Neuronal stem cell (in vitro differentiated cells): Measurements from ENCODE around the gene COL2A1.

Experiments
- DNase-seq: peaks from one replicate; pipeline ENCODE4 v3.0.0-alpha.2; 2013; ENCODE audit warnings: low spot score
- H2AFZ ChIP-seq: one replicate; pipeline ENCODE4 v1.6.1; 2013; ENCODE audit warnings: mild to moderate bottlenecking, low read length, inconsistent platforms
- H2AK5ac ChIP-seq: 2 replicates; pipeline ENCODE4 v1.6.1; 2013; ENCODE audit warnings: low read depth, mild to moderate bottlenecking, inconsistent platforms, low read length, moderate library complexity, mixed read lengths
- H2BK120ac ChIP-seq: 2 replicates; pipeline ENCODE4 v1.6.1; 2013; ENCODE audit warnings: low read depth, mild to moderate bottlenecking, inconsistent platforms, low read length, moderate library complexity, mixed read lengths
- H2BK12ac ChIP-seq: one replicate; pipeline ENCODE4 v1.6.1; 2013; ENCODE audit warnings: low read length, inconsistent platforms
- H2BK15ac ChIP-seq: 2 replicates; pipeline ENCODE4 v1.6.1; 2013; ENCODE audit warnings: mild to moderate bottlenecking, low read length, inconsistent platforms, mixed read lengths
- H2BK5ac ChIP-seq: one replicate; pipeline ENCODE4 v1.6.1; 2013; ENCODE audit warnings: inconsistent platforms, mild to moderate bottlenecking, low read length, moderate library complexity
- H3K14ac ChIP-seq: one replicate; pipeline ENCODE4 v1.6.1; 2013; ENCODE audit warnings: low read length, inconsistent platforms
- H3K18ac ChIP-seq: 2 replicates; pipeline ENCODE4 v1.6.1; 2013; ENCODE audit warnings: low read length, inconsistent platforms
- H3K23ac ChIP-seq: 2 replicates; pipeline ENCODE4 v1.6.1; 2013; ENCODE audit warnings: low read depth, mild to moderate bottlenecking, mixed read lengths, low read length, inconsistent platforms; ENCODE audit not compliant: poor library complexity
- H3K27ac ChIP-seq: replicated peaks from 3 replicates; pipeline ENCODE4 v1.5.1; 2013; ENCODE audit warnings: low read length, inconsistent platforms
- H3K27me3 ChIP-seq, 3 experiments: 2 replicates each; pipeline ENCODE4 v1.6.1; 2013; ENCODE audit warnings: low read length in 3 of 3, mild to moderate bottlenecking in 2 of 3, inconsistent platforms in 1 of 3, low read depth in 1 of 3, mixed read lengths in 1 of 3, moderate library complexity in 1 of 3; ENCODE audit not compliant: control insufficient read depth in 3 of 3, insufficient read depth in 3 of 3
- H3K36me3 ChIP-seq, 2 donors: replicated peaks in 1 of 2; 2 replicates each; pipeline ENCODE4 v1.6.1; 2013; ENCODE audit warnings: low read length in 2 of 2; ENCODE audit not compliant: control insufficient read depth in 2 of 2, insufficient read depth in 2 of 2
- H3K4ac ChIP-seq: 2 replicates; pipeline ENCODE4 v1.6.1; 2013; ENCODE audit warnings: inconsistent platforms, mild to moderate bottlenecking, low read length, moderate library complexity
- H3K4me1 ChIP-seq, 2 donors: 1 replicate in 1 of 2; 2 replicates in 1 of 2; pipeline ENCODE4 v1.6.1; 2013; ENCODE audit warnings: low read length in 2 of 2, low read depth in 1 of 2; ENCODE audit not compliant: control insufficient read depth in 2 of 2, insufficient read depth in 1 of 2
- H3K4me2 ChIP-seq: one replicate; pipeline ENCODE4 v1.6.1; 2013; ENCODE audit warnings: mild to moderate bottlenecking, low read length, inconsistent platforms; ENCODE audit not compliant: insufficient read depth, poor library complexity, severe bottlenecking
- H3K4me3 ChIP-seq, 2 donors: 2 replicates each; pipeline ENCODE4 v1.5.1; 2013; ENCODE audit warnings: low read length in 2 of 2, mild to moderate bottlenecking in 2 of 2, inconsistent platforms in 1 of 2, moderate library complexity in 1 of 2
- H3K79me1 ChIP-seq: one replicate; pipeline ENCODE4 v1.6.1; 2013; ENCODE audit warnings: low read depth, mild to moderate bottlenecking, inconsistent platforms, low read length, moderate library complexity
- H3K9ac ChIP-seq: one replicate; pipeline ENCODE4 v1.6.1; 2013; ENCODE audit warnings: mild to moderate bottlenecking, low read depth, low read length, inconsistent platforms; ENCODE audit not compliant: poor library complexity
- H3K9me3 ChIP-seq, 2 donors: replicated peaks in 1 of 2; 2 replicates each; pipeline versions ENCODE3 to v1.6.1; 2013; ENCODE audit warnings: low read length in 2 of 2, mild to moderate bottlenecking in 2 of 2, inconsistent platforms in 1 of 2, low read depth in 1 of 2, mixed read lengths in 1 of 2, moderate library complexity in 1 of 2; ENCODE audit not compliant: control insufficient read depth in 2 of 2, insufficient read depth in 1 of 2
- H4K8ac ChIP-seq: one replicate; pipeline ENCODE4 v1.6.1; 2013; ENCODE audit warnings: low read depth, mild to moderate bottlenecking, inconsistent platforms, low read length, moderate library complexity
- H4K91ac ChIP-seq: one replicate; pipeline ENCODE4 v1.6.1; 2013; ENCODE audit warnings: low read length, low read depth, mild to moderate bottlenecking, inconsistent platforms; ENCODE audit not compliant: poor library complexity
- WGBS, 2 donors: extraction: QIAGEN DNeasy Blood & Tissue Kit; methylation state at CpG; one replicate each; pipeline ENCODE4 v1.1.7; 2013; ENCODE audit warnings: missing lambda C conversion rate in 2 of 2, mixed read lengths in 1 of 2; ENCODE audit not compliant: insufficient read length in 2 of 2, insufficient replicate concordance in 1 of 2; ENCODE audit errors: extremely low coverage in 2 of 2; 5-methylcytosine and 5-hydroxymethylcytosine counted together

COL2A1 gene

GRCh38 chr12:47943623-47944340, 60.5 kb downstream of the COL2A1 start:
- Histone ChIP-seq H3K14ac (no peak overlapping the region), H2BK5ac (no peak overlapping the region), H3K4me2 (no peak overlapping the region), H3K27ac (no peak overlapping the region), H3K27me3 (peaks cover 0 to 32% (median 9%) of the 10 kb centered on the region in 3 experiments), H3K4me3 (no peak overlapping the region), H2AK5ac (peak overlapping the region; percentile 64), H3K36me3 (no peaks in the 10 kb centered on the region), H3K9me3 (no peaks in the 10 kb centered on the region), H4K91ac (no peak overlapping the region), H2AFZ (no peak overlapping the region), H3K23ac (peak overlapping the region; percentile 44), H3K9ac (no peak overlapping the region), H2BK12ac (no peak overlapping the region), H3K18ac (peak overlapping the region; percentile 61), H3K4ac (no peak overlapping the region), H2BK120ac (no peak overlapping the region), H3K79me1 (no peaks in the 10 kb centered on the region), H2BK15ac (no peak overlapping the region), H4K8ac (no peak overlapping the region), H3K4me1 (peaks cover 3 to 9% of the 10 kb centered on the region in 2 donors)
- no CpG with 5 or more reads among the region's 12 CpGs for WGBS, 2 donors
- DNase-seq, result no peak

GRCh38 chr12:47942614-47943225, 61.6 kb downstream of the COL2A1 start:
- no peak overlapping the region for H2BK120ac ChIP-seq
- no peak overlapping the region for H2AFZ ChIP-seq
- H3K4me2 ChIP-seq, result no peak overlapping the region
- H2BK15ac ChIP-seq, result peak overlapping the region; percentile 95
- H3K36me3 ChIP-seq, result no peaks in the 10 kb centered on the region
- no peaks in the 10 kb centered on the region for H3K9me3 ChIP-seq
- peak overlapping the region; percentile 9 for H4K91ac ChIP-seq
- peak overlapping the region; percentile 4 for H2BK12ac ChIP-seq
- no peaks in the 10 kb centered on the region for H3K79me1 ChIP-seq
- peak overlapping the region; percentile 29 for H2BK5ac ChIP-seq
- no peak overlapping the region for H4K8ac ChIP-seq
- peak overlapping the region; percentile 90 for H2AK5ac ChIP-seq
- H3K23ac ChIP-seq, result peak overlapping the region; percentile 75
- no peak for DNase-seq
- no CpG with 5 or more reads among the region's 31 CpGs for WGBS, 2 donors
- peak overlapping the region; percentile 72 for H3K9ac ChIP-seq
- H3K18ac ChIP-seq, result peak overlapping the region; percentile 86
- H3K27me3 ChIP-seq, result peaks cover 0 to 35% (median 9%) of the 10 kb centered on the region in 3 experiments
- H3K27ac ChIP-seq, result no peak overlapping the region
- peaks cover 3 to 9% of the 10 kb centered on the region in 2 donors for H3K4me1 ChIP-seq
- no peak overlapping the region for H3K4ac ChIP-seq
- H3K14ac ChIP-seq, result peak overlapping the region; percentile 47
- peak overlapping the region in 1 of 2 donors; percentile 13 for H3K4me3 ChIP-seq

GRCh38 chr12:47941871-47942613, 62.2 kb downstream of the COL2A1 start:
- no peak overlapping the region for H3K4ac ChIP-seq
- H4K8ac ChIP-seq, result no peak overlapping the region
- no CpG with 5 or more reads among the region's 40 CpGs for WGBS, 2 donors
- H2BK120ac ChIP-seq, result no peak overlapping the region
- H2AK5ac ChIP-seq, result no peak overlapping the region
- H3K9me3 ChIP-seq, result no peaks in the 10 kb centered on the region
- peak overlapping the region; percentile 51 for H3K9ac ChIP-seq
- peaks cover 0 to 33% (median 9%) of the 10 kb centered on the region in 3 experiments for H3K27me3 ChIP-seq
- H3K4me2 ChIP-seq, result peak overlapping the region; percentile 55
- peak overlapping the region; percentile 75 for H3K23ac ChIP-seq
- no peak overlapping the region for H2BK5ac ChIP-seq
- peak overlapping the region; percentile 93 for H3K18ac ChIP-seq
- no peak overlapping the region for H4K91ac ChIP-seq
- no peak overlapping the region for H3K27ac ChIP-seq
- no peaks in the 10 kb centered on the region for H3K79me1 ChIP-seq
- no peak overlapping the region for H2BK15ac ChIP-seq
- peaks cover 0 to 9% of the 10 kb centered on the region in 2 donors for H3K4me1 ChIP-seq
- peak overlapping the region; percentile 32 for H3K14ac ChIP-seq
- H3K36me3 ChIP-seq, result no peaks in the 10 kb centered on the region
- no peak overlapping the region for H2BK12ac ChIP-seq
- peak overlapping the region; percentile 43 for H2AFZ ChIP-seq
- DNase-seq, result no peak
- H3K4me3 ChIP-seq, result no peak overlapping the region

- Histone ChIP-seq H3K9ac (no peak overlapping the region), H2AFZ (peak overlapping the region; percentile 43), H3K23ac (no peak overlapping the region), H3K4me1 (peaks cover 0 to 6% of the 10 kb centered on the region in 2 donors), H4K91ac (no peak overlapping the region), H3K14ac (no peak overlapping the region), H3K18ac (no peak overlapping the region), H3K4me2 (no peak overlapping the region), H2AK5ac (no peak overlapping the region), H3K9me3 (no peaks in the 10 kb centered on the region), H4K8ac (no peak overlapping the region), H3K36me3 (no peaks in the 10 kb centered on the region), H3K4ac (no peak overlapping the region), H2BK12ac (no peak overlapping the region), H2BK15ac (no peak overlapping the region), H2BK5ac (no peak overlapping the region), H3K27ac (no peak overlapping the region), H3K4me3 (no peak overlapping the region), H3K79me1 (no peaks in the 10 kb centered on the region), H3K27me3 (peaks cover 0 to 27% (median 9%) of the 10 kb centered on the region in 3 experiments), H2BK120ac (no peak overlapping the region)
- no peak for DNase-seq
- WGBS, 2 donors, result no CpG with 5 or more reads among the region's 9 CpGs
Measured at GRCh38 chr12:47941475-47941780, 62.8 kb downstream of the COL2A1 start.
